SH-SY5Y (cell line): ENCODE data around the gene KDM4C.

Experiments used
- GATA2 ChIP-seq: IDR thresholded peaks from 2 replicates; pipeline ENCODE4 v1.6.1; 2011; ENCODE audit warnings: mild to moderate bottlenecking, low read depth, low read length
- GATA3 ChIP-seq: IDR thresholded peaks from 2 replicates; pipeline ENCODE4 v1.6.1; 2011; ENCODE audit warnings: low read depth, mild to moderate bottlenecking, low read length, moderate library complexity

The KDM4C gene

GRCh38 chr9:7053903-7054302 is 296.1 kb downstream of the KDM4C start:
- TF ChIP-seq GATA2 (no peak), GATA3 (no peak)

DNA sequence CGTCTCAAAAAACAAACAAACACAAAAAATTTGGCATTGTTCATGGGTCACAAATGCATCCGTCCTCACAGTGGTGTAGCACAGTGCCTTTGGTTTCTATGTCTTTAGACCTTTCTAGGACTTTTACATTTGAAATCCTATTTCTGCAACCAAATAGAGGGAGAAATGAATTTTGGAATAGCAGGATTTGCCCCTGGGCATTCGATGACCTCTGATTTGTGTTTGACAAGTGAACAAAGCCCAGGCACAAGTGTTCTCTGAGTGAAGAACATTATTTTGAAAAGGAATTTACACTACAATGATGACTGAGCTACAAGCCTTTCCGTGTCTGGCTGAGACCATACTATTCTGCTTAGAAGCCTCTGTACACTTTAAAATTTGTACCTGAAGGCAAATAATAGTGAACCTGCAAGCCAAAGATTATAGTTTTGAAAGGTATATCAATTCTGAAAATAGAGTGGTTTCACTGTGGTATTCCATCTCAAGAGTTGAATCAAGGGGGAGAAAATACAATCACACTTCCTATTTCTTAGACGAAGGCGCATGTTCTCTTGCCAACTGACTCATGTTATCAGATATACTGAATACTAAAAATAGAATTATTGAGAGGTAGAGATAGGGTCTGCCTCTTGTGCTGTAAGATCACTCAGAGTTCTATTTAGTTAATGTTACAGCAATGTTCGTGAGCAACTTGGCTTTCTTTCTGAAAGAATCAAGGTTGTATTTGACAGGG is 297.6 kb downstream of the KDM4C start:
- no peak for TF ChIP-seq GATA2
- TF ChIP-seq GATA3 = no peak

DNA sequence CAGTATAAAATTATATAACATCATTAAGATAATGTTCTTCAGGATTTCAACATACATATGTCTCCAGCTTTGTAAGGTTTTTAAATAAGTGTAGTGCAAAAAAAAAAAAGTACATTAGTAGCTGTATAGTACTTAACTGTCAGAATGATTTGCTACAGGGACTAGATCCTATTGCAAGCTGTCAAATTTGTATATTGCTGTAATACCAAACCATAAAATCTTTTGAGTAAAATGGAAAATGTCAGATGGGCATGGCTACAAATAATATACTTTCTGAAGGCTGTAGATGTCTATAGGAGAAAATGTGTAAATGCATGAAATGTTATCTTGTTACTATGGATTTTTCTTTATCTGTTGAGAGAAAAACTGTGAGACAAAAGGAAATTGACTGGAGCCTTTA is 298.5 kb downstream of the KDM4C start:
- TF ChIP-seq GATA2 = no peak
- no peak for TF ChIP-seq GATA3

DNA sequence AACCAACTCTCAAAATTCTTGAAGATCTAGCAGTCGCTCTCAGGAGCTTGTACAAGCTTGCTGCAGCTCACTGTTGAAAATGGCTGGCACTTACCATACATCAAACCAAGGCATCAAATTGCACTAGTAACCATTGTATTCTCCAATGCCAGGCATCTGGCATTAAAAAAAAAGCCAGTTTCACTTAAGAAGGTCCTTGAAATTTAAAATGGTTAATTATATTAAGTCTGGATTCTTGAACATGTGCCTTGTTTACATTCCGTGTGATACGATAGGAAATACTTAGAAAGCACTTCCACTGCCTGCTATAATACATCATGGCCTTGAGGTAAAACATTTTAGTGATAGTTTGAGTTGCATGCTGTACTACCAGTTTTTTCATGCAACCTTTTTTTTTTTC is 300.7 kb downstream of the KDM4C start:
- TF ChIP-seq GATA2 (no peak), GATA3 (no peak)

- no peak for TF ChIP-seq GATA2
- TF ChIP-seq GATA3 = no peak
These were observed 309.4 kb downstream of the KDM4C start for GRCh38 chr9:7067169-7067568.

DNA sequence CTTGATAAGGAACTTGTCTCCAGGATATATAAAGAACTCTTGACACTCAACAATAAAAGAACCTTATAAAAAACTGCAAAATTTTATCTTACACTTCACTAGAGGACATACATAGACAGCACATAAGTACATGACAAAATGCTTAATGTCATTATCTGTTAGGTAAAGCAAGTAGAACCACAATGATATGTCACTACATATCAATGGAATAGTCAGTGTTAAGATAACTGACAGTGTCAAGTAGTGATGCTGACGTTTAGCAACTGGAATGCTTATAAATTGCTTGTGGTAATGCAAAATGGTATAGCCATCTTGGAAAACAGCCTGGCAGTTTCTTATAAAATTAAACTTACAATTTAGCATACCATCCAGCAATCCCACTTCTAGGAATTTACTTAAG is 314.1 kb downstream of the KDM4C start:
- TF ChIP-seq GATA2 (no peak), GATA3 (no peak)

GRCh38 chr9:7073706-7074105 is 315.9 kb downstream of the KDM4C start:
- no peak for TF ChIP-seq GATA2
- no peak for TF ChIP-seq GATA3

- no peak for TF ChIP-seq GATA2
- no peak for TF ChIP-seq GATA3
These were observed 317.4 kb downstream of the KDM4C start for GRCh38 chr9:7075154-7075553.

- no peak for TF ChIP-seq GATA3
- TF ChIP-seq GATA2 = no peak
These were observed 321.3 kb downstream of the KDM4C start for GRCh38 chr9:7079051-7079450.

- no peak for TF ChIP-seq GATA2
- TF ChIP-seq GATA3 = no peak
These were observed 323.4 kb downstream of the KDM4C start for GRCh38 chr9:7081065-7081600.

GRCh38 chr9:7083192-7083591 is 325.4 kb downstream of the KDM4C start:
- TF ChIP-seq GATA3 = no peak
- no peak for TF ChIP-seq GATA2

- TF ChIP-seq GATA2 = no peak
- TF ChIP-seq GATA3 = no peak
These were observed 327.6 kb downstream of the KDM4C start for GRCh38 chr9:7085357-7085756.

GRCh38 chr9:7086389-7086788 is 328.6 kb downstream of the KDM4C start:
- TF ChIP-seq GATA3 (no peak), GATA2 (no peak)

DNA sequence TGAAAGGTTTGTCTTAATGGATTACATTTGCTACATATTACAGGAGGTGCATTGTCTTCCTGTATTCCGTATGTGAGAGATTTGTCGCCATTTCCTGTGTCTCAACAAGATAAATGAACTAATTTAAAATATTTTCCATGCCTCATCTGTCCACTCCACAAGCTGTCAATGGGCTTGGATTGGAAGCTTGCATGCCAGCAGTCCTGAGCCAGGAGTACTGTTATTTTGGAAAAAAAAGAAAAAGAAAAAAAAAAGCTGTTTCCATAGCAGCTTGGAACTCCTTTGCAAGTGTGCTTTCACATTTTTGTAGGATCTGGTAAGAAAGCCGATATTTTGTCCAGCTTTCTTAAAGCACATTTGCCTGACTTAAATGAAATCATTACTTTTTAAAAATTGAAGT is 330.8 kb downstream of the KDM4C start:
- TF ChIP-seq GATA2 (no peak), GATA3 (no peak)

DNA sequence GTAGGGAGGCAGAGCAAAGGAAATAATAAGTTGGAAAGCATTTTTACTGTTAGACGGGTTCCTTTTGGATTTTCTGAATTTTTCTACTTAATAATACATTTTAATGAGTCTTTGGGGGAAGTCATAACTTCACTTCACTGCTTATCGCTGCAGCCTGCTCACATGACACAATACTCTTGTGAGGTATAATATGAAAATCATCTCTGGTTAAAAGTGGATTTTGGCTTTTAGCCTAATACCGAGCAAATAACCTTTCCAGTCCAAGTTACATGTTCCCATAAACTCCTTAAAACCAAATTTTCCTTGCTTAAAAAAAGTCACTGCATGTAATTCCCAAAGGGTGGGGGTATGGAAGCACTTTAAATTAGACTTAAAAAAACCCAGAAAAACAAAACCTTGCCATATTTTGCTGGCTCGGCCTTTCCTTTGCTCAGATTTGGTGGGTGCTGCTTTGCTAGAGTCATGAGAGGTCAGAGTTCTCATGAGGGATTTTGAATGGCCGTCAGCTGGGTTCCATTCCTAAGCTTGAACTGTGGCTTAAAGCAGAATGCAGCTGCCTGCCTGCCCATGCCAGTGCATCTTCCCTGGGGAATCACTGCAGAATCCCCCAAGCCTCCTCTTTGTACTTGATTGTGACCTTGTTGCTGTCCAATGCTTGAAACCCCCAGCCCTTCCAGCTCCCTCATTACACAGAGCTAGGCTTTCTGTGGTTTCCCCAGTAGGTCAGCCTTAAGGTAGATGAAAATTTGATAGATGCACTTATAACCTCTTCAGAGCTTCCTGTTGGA is 331.8 kb downstream of the KDM4C start:
- no peak for TF ChIP-seq GATA2
- TF ChIP-seq GATA3 = no peak
